GM12878 (cell line): ENCODE measurements around the gene MAML2. TPM values are rescaled to one million over a fixed set of nuclear protein-coding genes. Genes with fewer than 3 reads are reported as not detected.
A peak's percentile ranks its signal among the peaks of the same experiment; 100 is the strongest.

Experiments
- CTCF ChIP-seq, 3 experiments: IDR thresholded peaks in 2 of 3; conservative IDR thresholded peaks in 1 of 3; 2 replicates each; pipeline ENCODE4 v1.5.1; 2011; ENCODE audit warnings: low read depth in 3 of 3, low read length in 3 of 3, mild to moderate bottlenecking in 3 of 3, control low read depth in 2 of 3, moderate library complexity in 2 of 3, inconsistent platforms in 1 of 3, mixed read lengths in 1 of 3; ENCODE audit not compliant: control insufficient read depth in 2 of 3, insufficient read depth in 1 of 3; ENCODE audit errors: extremely low read depth in 1 of 3
- CUX1 ChIP-seq: IDR thresholded peaks from 2 replicates; pipeline ENCODE4 v1.6.1; 2012; ENCODE audit warnings: improper control_type of control experiment, low read depth, low read length; ENCODE audit not compliant: insufficient replicate concordance
- FOXM1 ChIP-seq: IDR thresholded peaks from 2 replicates; pipeline ENCODE4 v1.6.1; 2012; ENCODE audit warnings: low read depth, mild to moderate bottlenecking, inconsistent platforms, low read length, moderate library complexity
- GABPA ChIP-seq: IDR thresholded peaks from 2 replicates; pipeline ENCODE4 v1.6.1; 2014; ENCODE audit warnings: antibody characterized with exemption, low read depth, mild to moderate bottlenecking, inconsistent platforms
- IRF4 ChIP-seq: IDR thresholded peaks from 2 replicates; pipeline ENCODE4 v1.6.1; 2011; ENCODE audit warnings: low read depth, low read length
- MEF2A ChIP-seq: IDR thresholded peaks from 2 replicates; pipeline ENCODE4 v1.6.1; 2011; ENCODE audit warnings: low read depth, mild to moderate bottlenecking, low read length, moderate library complexity; ENCODE audit not compliant: insufficient read depth
- ZBED1 ChIP-seq: IDR thresholded peaks from 2 replicates; pipeline ENCODE4 v1.6.1; 2016; ENCODE audit warnings: borderline replicate concordance
- polyA plus RNA-seq, 11 experiments: library from polyadenylated mRNA; depleted of rRNA in 4 of 11; unstranded in 6 of 11; stranded (reverse) in 5 of 11; fragments of >200 nt; fragmentation: Nextera tagmentation in 4 of 11; fragmentation: Illumina TruSeq in 1 of 11; extraction: Ambion mirVana in 4 of 11; extraction: Trizol in 1 of 11; gene quantifications; 1 replicate in 1 of 11; 2 replicates in 10 of 11; pipeline versions ENCODE4 v1.2.1 to v1.2.3, GENCODE V29; 2011 to 2016; ENCODE audit warnings: inconsistent platforms in 2 of 11, missing spikeins in 2 of 11, low read depth in 1 of 11
- total RNA-seq, 4 experiments: library from RNA; depleted of rRNA in 3 of 4; stranded (reverse); fragments of >200 nt in 3 of 4; fragmentation: Illumina TruSeq in 1 of 4; extraction: Trizol in 1 of 4; gene quantifications; 2 replicates each; pipeline versions ENCODE4 v1.2.1 to v1.2.3, GENCODE V29; 2013 to 2021
- TF ChIP-seq, protein P1 (sequence below): fragments of 450-650 bp; IDR thresholded peaks from 2 replicates; pipeline ENCODE4 v1.6.1; 2016; ENCODE audit warnings: mild to moderate bottlenecking

MAML2 gene
- total and polyA plus RNA-seq, 10 of the 15 experiments (the other 5 are each of a cell fraction or from before 2014, with no cell fraction given), result 2.5 to 15.1 (median 12.0) TPM

- TF ChIP-seq CTCF (IDR thresholded peaks at IDR 0.05 in 2 of 3, conservative IDR thresholded peaks at IDR 0.05 in 1 of 3; ENCODE audit: control insufficient read depth in 2 of 3, extremely low read depth in 1 of 3, insufficient read depth in 1 of 3, low read depth in 3 of 3, low read length in 3 of 3) (no peak), IRF4 (0 out of 2 replicates have a peak, but pooled peaks have one; percentile 3), MEF2A (0 out of 2 replicates have a peak, but pooled peaks have one; percentile 55), CUX1 (no peak), FOXM1 (no peak), GABPA (no peak), ZBED1 (0 out of 2 replicates have a peak, but pooled peaks have one; percentile 16)
- TF ChIP-seq, protein P1, sequence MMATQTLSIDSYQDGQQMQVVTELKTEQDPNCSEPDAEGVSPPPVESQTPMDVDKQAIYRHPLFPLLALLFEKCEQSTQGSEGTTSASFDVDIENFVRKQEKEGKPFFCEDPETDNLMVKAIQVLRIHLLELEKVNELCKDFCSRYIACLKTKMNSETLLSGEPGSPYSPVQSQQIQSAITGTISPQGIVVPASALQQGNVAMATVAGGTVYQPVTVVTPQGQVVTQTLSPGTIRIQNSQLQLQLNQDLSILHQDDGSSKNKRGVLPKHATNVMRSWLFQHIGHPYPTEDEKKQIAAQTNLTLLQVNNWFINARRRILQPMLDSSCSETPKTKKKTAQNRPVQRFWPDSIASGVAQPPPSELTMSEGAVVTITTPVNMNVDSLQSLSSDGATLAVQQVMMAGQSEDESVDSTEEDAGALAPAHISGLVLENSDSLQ, result no peak
These were observed 86.6 kb downstream of the MAML2 start (continued) for GRCh38 chr11:96256215-96257011.
